ENCODE results near the gene METTL16.
"Not testable (repeated sequence)": the region's sequence is repeated elsewhere in the genome, so short reads cannot be mapped to it uniquely, and the experiment has no call there.

The METTL16 gene

GRCh38 chr17:2511462-2512369 lies at the start of gene METTL16:
Gene METTL16 (minus strand): TSS chr17:2511888. CDS start chr17:2502331, 9,557 bp downstream.
- TF ChIP-seq CTCF (IDR thresholded peaks at IDR 0.05): no peak
- H3K27me3 Mint-ChIP-seq (ENCODE audit: low read depth, poor library complexity): peaks cover 3% of the 10 kb centered on the region
- peak; percentile 94 for DNase-seq
- H3K27ac Mint-ChIP-seq: no peak within 1 kb of the TSS
- H3K36me3 Mint-ChIP-seq (ENCODE audit: low read depth): peaks cover 24% of the 10 kb centered on the region
- peaks cover 18% of the 10 kb centered on the region for H3K9me3 Mint-ChIP-seq
- no peak within 1 kb of the TSS for H3K4me3 Mint-ChIP-seq
- H3K4me1 Mint-ChIP-seq: peaks cover 9% of the 10 kb centered on the region

GRCh38 chr17:2560658-2561057 lies 49.0 kb upstream of the METTL16 start:
- H3K9me3 Mint-ChIP-seq: peaks cover 41% of the 10 kb centered on the region
- no peak overlapping the region for H3K27ac Mint-ChIP-seq

GRCh38 chr17:2551928-2552327 lies 40.2 kb upstream of the METTL16 start:
- Mint-ChIP-seq H3K27ac (peak overlapping the region; percentile 89), H3K4me3 (peak overlapping the region; percentile 61), H3K9me3 (peaks cover 11% of the 10 kb centered on the region), H3K36me3 (ENCODE audit: low read depth) (no peaks in the 10 kb centered on the region), H3K4me1 (peaks cover 12% of the 10 kb centered on the region), H3K27me3 (ENCODE audit: low read depth, poor library complexity) (no peaks in the 10 kb centered on the region)
- peak; percentile 11 for DNase-seq
- TF ChIP-seq CTCF (IDR thresholded peaks at IDR 0.05): no peak

More at GRCh38 chr17:2560658-2561057, 49.0 kb upstream of the METTL16 start:
- TF ChIP-seq CTCF (IDR thresholded peaks at IDR 0.05): no peak
- no peak for DNase-seq
- no peaks in the 10 kb centered on the region for H3K36me3 Mint-ChIP-seq (ENCODE audit: low read depth)
- no peaks in the 10 kb centered on the region for H3K27me3 Mint-ChIP-seq (ENCODE audit: low read depth, poor library complexity)
- H3K4me3 Mint-ChIP-seq: no peak overlapping the region
- peaks cover 10% of the 10 kb centered on the region for H3K4me1 Mint-ChIP-seq

GRCh38 chr17:2551493-2551892 lies 39.8 kb upstream of the METTL16 start:
- no peaks in the 10 kb centered on the region for H3K36me3 Mint-ChIP-seq (ENCODE audit: low read depth)
- peaks cover 12% of the 10 kb centered on the region for H3K4me1 Mint-ChIP-seq
- TF ChIP-seq CTCF (IDR thresholded peaks at IDR 0.05): no peak
- no peaks in the 10 kb centered on the region for H3K27me3 Mint-ChIP-seq (ENCODE audit: low read depth, poor library complexity)
- H3K4me3 Mint-ChIP-seq: peak overlapping the region; percentile 61
- peaks cover 11% of the 10 kb centered on the region for H3K9me3 Mint-ChIP-seq
- DNase-seq: peak; percentile 11
- peak overlapping the region; percentile 89 for H3K27ac Mint-ChIP-seq

- H3K9me3 Mint-ChIP-seq: peaks cover 8% of the 10 kb centered on the region
- H3K4me1 Mint-ChIP-seq: peaks cover 22% of the 10 kb centered on the region
- no peak overlapping the region for H3K4me3 Mint-ChIP-seq
- H3K27me3 Mint-ChIP-seq (ENCODE audit: low read depth, poor library complexity): peaks cover 6% of the 10 kb centered on the region
- no peak for TF ChIP-seq CTCF (IDR thresholded peaks at IDR 0.05)
- H3K36me3 Mint-ChIP-seq (ENCODE audit: low read depth): no peaks in the 10 kb centered on the region
- H3K27ac Mint-ChIP-seq: no peak overlapping the region
- DNase-seq: no peak
These were observed 37.9 kb upstream of the METTL16 start for GRCh38 chr17:2549392-2550211.

- H3K4me1 Mint-ChIP-seq: peaks cover 22% of the 10 kb centered on the region
- H3K4me3 Mint-ChIP-seq; H3K27me3 Mint-ChIP-seq (ENCODE audit: low read depth, poor library complexity); H3K27ac Mint-ChIP-seq; H3K36me3 Mint-ChIP-seq (ENCODE audit: low read depth); DNase-seq; H3K9me3 Mint-ChIP-seq: not testable (repeated sequence)
These were observed 36.3 kb upstream of the METTL16 start for GRCh38 chr17:2548026-2548425.

All from nephron progenitor cell (in vitro differentiated cells).